ENCODE measurements around the gene AKT1S1.

Gene AKT1S1

GRCh38 chr19:49838885-49839588 lies 38.1 kb downstream of the AKT1S1 start:
- Histone ChIP-seq H3K27ac (ENCODE audit: low read depth, low read length) (no peak overlapping the region), H3K27me3 (ENCODE audit: insufficient read depth, low read length) (no peaks in the 10 kb centered on the region), H3K4me1 (ENCODE audit: control insufficient read depth, insufficient read depth, low read length, unreplicated experiment) (no peaks in the 10 kb centered on the region), H3K79me2 (ENCODE audit: control insufficient read depth, insufficient read depth, low read length, unreplicated experiment) (no peaks in the 10 kb centered on the region), H3K36me3 (ENCODE audit: insufficient read depth, low read length) (no peaks in the 10 kb centered on the region), H2AFZ (ENCODE audit: low read length, unreplicated experiment) (no peak overlapping the region), H3K4me3 (ENCODE audit: low read depth, low read length) (no peak overlapping the region)

- no peak overlapping the region for H3K27ac ChIP-seq (ENCODE audit: low read depth, low read length)
These were observed 39.7 kb downstream of the AKT1S1 start for GRCh38 chr19:49837425-49837824.

GRCh38 chr19:49837009-49837310 lies 40.2 kb downstream of the AKT1S1 start:
- no peak overlapping the region for H3K4me3 ChIP-seq (ENCODE audit: low read depth, low read length)
- no peaks in the 10 kb centered on the region for H3K27me3 ChIP-seq (ENCODE audit: insufficient read depth, low read length)
- no peaks in the 10 kb centered on the region for H3K79me2 ChIP-seq (ENCODE audit: control insufficient read depth, insufficient read depth, low read length, unreplicated experiment)
- H3K36me3 ChIP-seq (ENCODE audit: insufficient read depth, low read length), result no peaks in the 10 kb centered on the region
- no peak overlapping the region for H3K27ac ChIP-seq (ENCODE audit: low read depth, low read length)
- H2AFZ ChIP-seq (ENCODE audit: low read length, unreplicated experiment), result no peak overlapping the region
- H3K4me1 ChIP-seq (ENCODE audit: control insufficient read depth, insufficient read depth, low read length, unreplicated experiment), result no peaks in the 10 kb centered on the region

More at GRCh38 chr19:49837425-49837824, 39.7 kb downstream of the AKT1S1 start:
- no peak overlapping the region for H2AFZ ChIP-seq (ENCODE audit: low read length, unreplicated experiment)
- no peaks in the 10 kb centered on the region for H3K36me3 ChIP-seq (ENCODE audit: insufficient read depth, low read length)
- no peaks in the 10 kb centered on the region for H3K4me1 ChIP-seq (ENCODE audit: control insufficient read depth, insufficient read depth, low read length, unreplicated experiment)
- no peak overlapping the region for H3K4me3 ChIP-seq (ENCODE audit: low read depth, low read length)
- no peaks in the 10 kb centered on the region for H3K27me3 ChIP-seq (ENCODE audit: insufficient read depth, low read length)
- no peaks in the 10 kb centered on the region for H3K79me2 ChIP-seq (ENCODE audit: control insufficient read depth, insufficient read depth, low read length, unreplicated experiment)

GRCh38 chr19:49836176-49837008 lies 40.8 kb downstream of the AKT1S1 start:
- no peak overlapping the region for H3K27ac ChIP-seq (ENCODE audit: low read depth, low read length)
- no peak overlapping the region for H3K4me3 ChIP-seq (ENCODE audit: low read depth, low read length)
- H2AFZ ChIP-seq (ENCODE audit: low read length, unreplicated experiment), result no peak overlapping the region
- no peaks in the 10 kb centered on the region for H3K79me2 ChIP-seq (ENCODE audit: control insufficient read depth, insufficient read depth, low read length, unreplicated experiment)
- no peaks in the 10 kb centered on the region for H3K36me3 ChIP-seq (ENCODE audit: insufficient read depth, low read length)
- H3K4me1 ChIP-seq (ENCODE audit: control insufficient read depth, insufficient read depth, low read length, unreplicated experiment), result no peaks in the 10 kb centered on the region
- no peaks in the 10 kb centered on the region for H3K27me3 ChIP-seq (ENCODE audit: insufficient read depth, low read length)

- H3K4me1 ChIP-seq (ENCODE audit: control insufficient read depth, insufficient read depth, low read length, unreplicated experiment), result no peaks in the 10 kb centered on the region
- no peaks in the 10 kb centered on the region for H3K79me2 ChIP-seq (ENCODE audit: control insufficient read depth, insufficient read depth, low read length, unreplicated experiment)
- no peaks in the 10 kb centered on the region for H3K36me3 ChIP-seq (ENCODE audit: insufficient read depth, low read length)
- no peak overlapping the region for H3K27ac ChIP-seq (ENCODE audit: low read depth, low read length)
- H3K27me3 ChIP-seq (ENCODE audit: insufficient read depth, low read length), result no peaks in the 10 kb centered on the region
- H2AFZ ChIP-seq (ENCODE audit: low read length, unreplicated experiment), result no peak overlapping the region
- H3K4me3 ChIP-seq (ENCODE audit: low read depth, low read length), result no peak overlapping the region
These were observed 41.6 kb downstream of the AKT1S1 start for GRCh38 chr19:49835562-49835961.

GRCh38 chr19:49833599-49833998 lies 43.6 kb downstream of the AKT1S1 start:
- Histone ChIP-seq H3K4me3 (ENCODE audit: low read depth, low read length) (no peak overlapping the region), H3K4me1 (ENCODE audit: control insufficient read depth, insufficient read depth, low read length, unreplicated experiment) (no peaks in the 10 kb centered on the region), H3K27me3 (ENCODE audit: insufficient read depth, low read length) (no peaks in the 10 kb centered on the region), H3K27ac (ENCODE audit: low read depth, low read length) (no peak overlapping the region), H2AFZ (ENCODE audit: low read length, unreplicated experiment) (no peak overlapping the region), H3K36me3 (ENCODE audit: insufficient read depth, low read length) (no peaks in the 10 kb centered on the region), H3K79me2 (ENCODE audit: control insufficient read depth, insufficient read depth, low read length, unreplicated experiment) (no peaks in the 10 kb centered on the region)

GRCh38 chr19:49832556-49832955 lies 44.6 kb downstream of the AKT1S1 start:
- Histone ChIP-seq H3K4me1 (ENCODE audit: control insufficient read depth, insufficient read depth, low read length, unreplicated experiment) (no peaks in the 10 kb centered on the region), H3K79me2 (ENCODE audit: control insufficient read depth, insufficient read depth, low read length, unreplicated experiment) (no peaks in the 10 kb centered on the region), H3K4me3 (ENCODE audit: low read depth, low read length) (no peak overlapping the region), H3K27me3 (ENCODE audit: insufficient read depth, low read length) (no peaks in the 10 kb centered on the region), H2AFZ (ENCODE audit: low read length, unreplicated experiment) (no peak overlapping the region), H3K27ac (ENCODE audit: low read depth, low read length) (no peak overlapping the region), H3K36me3 (ENCODE audit: insufficient read depth, low read length) (no peaks in the 10 kb centered on the region)

GRCh38 chr19:49831592-49831991 lies 45.6 kb downstream of the AKT1S1 start:
- no peaks in the 10 kb centered on the region for H3K27me3 ChIP-seq (ENCODE audit: insufficient read depth, low read length)
- H2AFZ ChIP-seq (ENCODE audit: low read length, unreplicated experiment), result no peak overlapping the region
- no peaks in the 10 kb centered on the region for H3K4me1 ChIP-seq (ENCODE audit: control insufficient read depth, insufficient read depth, low read length, unreplicated experiment)
- H3K36me3 ChIP-seq (ENCODE audit: insufficient read depth, low read length), result no peaks in the 10 kb centered on the region
- no peak overlapping the region for H3K27ac ChIP-seq (ENCODE audit: low read depth, low read length)
- H3K79me2 ChIP-seq (ENCODE audit: control insufficient read depth, insufficient read depth, low read length, unreplicated experiment), result no peaks in the 10 kb centered on the region
- no peak overlapping the region for H3K4me3 ChIP-seq (ENCODE audit: low read depth, low read length)

GRCh38 chr19:49830766-49831165 lies 46.4 kb downstream of the AKT1S1 start:
- no peak overlapping the region for H2AFZ ChIP-seq (ENCODE audit: low read length, unreplicated experiment)
- no peaks in the 10 kb centered on the region for H3K4me1 ChIP-seq (ENCODE audit: control insufficient read depth, insufficient read depth, low read length, unreplicated experiment)
- no peaks in the 10 kb centered on the region for H3K27me3 ChIP-seq (ENCODE audit: insufficient read depth, low read length)
- no peak overlapping the region for H3K4me3 ChIP-seq (ENCODE audit: low read depth, low read length)
- H3K36me3 ChIP-seq (ENCODE audit: insufficient read depth, low read length), result no peaks in the 10 kb centered on the region
- no peak overlapping the region for H3K27ac ChIP-seq (ENCODE audit: low read depth, low read length)
- no peaks in the 10 kb centered on the region for H3K79me2 ChIP-seq (ENCODE audit: control insufficient read depth, insufficient read depth, low read length, unreplicated experiment)

GRCh38 chr19:49829721-49830120 lies 47.4 kb downstream of the AKT1S1 start:
- no peaks in the 10 kb centered on the region for H3K79me2 ChIP-seq (ENCODE audit: control insufficient read depth, insufficient read depth, low read length, unreplicated experiment)
- no peaks in the 10 kb centered on the region for H3K36me3 ChIP-seq (ENCODE audit: insufficient read depth, low read length)
- H3K4me1 ChIP-seq (ENCODE audit: control insufficient read depth, insufficient read depth, low read length, unreplicated experiment), result no peaks in the 10 kb centered on the region
- H3K4me3 ChIP-seq (ENCODE audit: low read depth, low read length), result no peak overlapping the region
- H3K27ac ChIP-seq (ENCODE audit: low read depth, low read length), result no peak overlapping the region
- no peak overlapping the region for H2AFZ ChIP-seq (ENCODE audit: low read length, unreplicated experiment)
- no peaks in the 10 kb centered on the region for H3K27me3 ChIP-seq (ENCODE audit: insufficient read depth, low read length)

GRCh38 chr19:49829200-49829599 lies 48.0 kb downstream of the AKT1S1 start:
- Histone ChIP-seq H2AFZ (ENCODE audit: low read length, unreplicated experiment) (no peak overlapping the region), H3K4me1 (ENCODE audit: control insufficient read depth, insufficient read depth, low read length, unreplicated experiment) (no peaks in the 10 kb centered on the region), H3K36me3 (ENCODE audit: insufficient read depth, low read length) (no peaks in the 10 kb centered on the region), H3K79me2 (ENCODE audit: control insufficient read depth, insufficient read depth, low read length, unreplicated experiment) (no peaks in the 10 kb centered on the region), H3K27ac (ENCODE audit: low read depth, low read length) (no peak overlapping the region), H3K27me3 (ENCODE audit: insufficient read depth, low read length) (no peaks in the 10 kb centered on the region), H3K4me3 (ENCODE audit: low read depth, low read length) (no peak overlapping the region)

Data from ACC112 (cell line).